Right kidney (tissue), 9 donors: ENCODE data around the gene BLVRB.
"Not testable (repeated sequence)": the region's sequence is repeated elsewhere in the genome, so short reads cannot be mapped to it uniquely, and the experiment has no call there.

Experiments
- DNase-seq: peaks from one replicate; pipeline ENCODE4 v3.0.0-alpha.2; 2016
- long read RNA-seq, 8 donors: transcript quantifications; one replicate each; lab custom pipeline, GENCODE V29; 2026

BLVRB gene
- long read RNA-seq, donor 1, transcript BLVRB-201 (5 exons, 873 nt), result major isoform, 60 of 73 reads
- long read RNA-seq, donor 1, partial matches to known transcripts, result 12 of 73 reads
- long read RNA-seq, donor 1, other reads (novel, unspliced or antisense), result 0 of 73 reads
- long read RNA-seq, donor 2, transcript BLVRB-201 (5 exons, 873 nt), result major isoform, 42 of 49 reads
- long read RNA-seq, donor 2, partial matches to known transcripts, result 7 of 49 reads
- long read RNA-seq, donor 2, other reads (novel, unspliced or antisense), result 0 of 49 reads
- long read RNA-seq, donor 3, transcript BLVRB-201 (5 exons, 873 nt), result major isoform, 20 of 20 reads
- long read RNA-seq, donor 3, partial matches to known transcripts, result 0 of 20 reads
- long read RNA-seq, donor 3, other reads (novel, unspliced or antisense), result 0 of 20 reads
- long read RNA-seq, donor 4, transcript BLVRB-201 (5 exons, 873 nt), result major isoform, 44 of 54 reads
- long read RNA-seq, donor 4, partial matches to known transcripts, result 8 of 54 reads
- long read RNA-seq, donor 4, other reads (novel, unspliced or antisense), result 0 of 54 reads
- long read RNA-seq, donor 5, transcript BLVRB-201 (5 exons, 873 nt), result major isoform, 41 of 47 reads
- long read RNA-seq, donor 5, partial matches to known transcripts, result 5 of 47 reads
- long read RNA-seq, donor 5, other reads (novel, unspliced or antisense), result 0 of 47 reads
- long read RNA-seq, donor 6, transcript BLVRB-201 (5 exons, 873 nt), result major isoform, 48 of 56 reads
- long read RNA-seq, donor 6, partial matches to known transcripts, result 5 of 56 reads
- long read RNA-seq, donor 6, other reads (novel, unspliced or antisense), result 0 of 56 reads
- long read RNA-seq, donor 7, result 0 reads
- long read RNA-seq, donor 8, transcript BLVRB-201 (5 exons, 873 nt), result major isoform, 53 of 60 reads
- long read RNA-seq, donor 8, partial matches to known transcripts, result 6 of 60 reads
- long read RNA-seq, donor 8, other reads (novel, unspliced or antisense), result 0 of 60 reads

GRCh38 chr19:40465557-40466218 is at the start of gene BLVRB:
TSS of gene BLVRB (minus strand) at chr19:40465745. CDS start at chr19:40465688, 57 bp downstream.
- DNase-seq, result peak; percentile 97

GRCh38 chr19:40513741-40514315 is 48.3 kb upstream of the BLVRB start:
- no peak for DNase-seq

- no peak for DNase-seq
Measured at GRCh38 chr19:40513345-40513678, 47.8 kb upstream of the BLVRB start.

GRCh38 chr19:40512473-40513344 is 47.2 kb upstream of the BLVRB start:
- DNase-seq, result peak; percentile 65

GRCh38 chr19:40512110-40512472 is 46.5 kb upstream of the BLVRB start:
- DNase-seq, result no peak

GRCh38 chr19:40511487-40511886 is 45.9 kb upstream of the BLVRB start:
- DNase-seq, result no peak

- DNase-seq, result no peak
Measured at GRCh38 chr19:40510526-40511115, 45.1 kb upstream of the BLVRB start.

- no peak for DNase-seq
Measured at GRCh38 chr19:40508739-40509260, 43.3 kb upstream of the BLVRB start.

- no peak for DNase-seq
Measured at GRCh38 chr19:40507892-40508291, 42.3 kb upstream of the BLVRB start.

- DNase-seq, result no peak
Measured at GRCh38 chr19:40506099-40506498, 40.6 kb upstream of the BLVRB start.

- no peak for DNase-seq
Measured at GRCh38 chr19:40503320-40503695, 37.8 kb upstream of the BLVRB start.

GRCh38 chr19:40502647-40503319 is 37.2 kb upstream of the BLVRB start:
- DNase-seq, result no peak

- no peak for DNase-seq
Measured at GRCh38 chr19:40502081-40502480, 36.5 kb upstream of the BLVRB start.

GRCh38 chr19:40501599-40501998 is 36.1 kb upstream of the BLVRB start:
- no peak for DNase-seq

- not testable (repeated sequence) for DNase-seq
Measured at GRCh38 chr19:40500678-40501530, 35.4 kb upstream of the BLVRB start.

GRCh38 chr19:40499320-40499719 is 33.8 kb upstream of the BLVRB start:
- no peak for DNase-seq

- no peak for DNase-seq
Measured at GRCh38 chr19:40497214-40497613, 31.7 kb upstream of the BLVRB start.

- DNase-seq, result no peak
Measured at GRCh38 chr19:40494191-40494838, 28.8 kb upstream of the BLVRB start.

GRCh38 chr19:40493778-40494177 is 28.2 kb upstream of the BLVRB start:
- no peak for DNase-seq
